Subcutaneous abdominal adipose tissue (tissue), 5 donors: ENCODE measurements around the gene TMEM119.
"Not testable (repeated sequence)": the region's sequence is repeated elsewhere in the genome, so short reads cannot be mapped to it uniquely, and the experiment has no call there.

Source experiments
- H3K27ac ChIP-seq: one replicate; pipeline ENCODE4 v1.7.0; 2013; ENCODE audit warnings: low read depth, mild to moderate bottlenecking, inconsistent platforms, low read length, moderate library complexity
- H3K27me3 ChIP-seq, 5 donors: one replicate each; pipeline ENCODE4 v1.7.0; 2013; ENCODE audit warnings: low read length in 5 of 5, inconsistent platforms in 1 of 5; ENCODE audit not compliant: control insufficient read depth in 5 of 5, insufficient read depth in 4 of 5
- H3K36me3 ChIP-seq, 5 donors: one replicate each; pipeline ENCODE4 v1.7.0; 2013; ENCODE audit warnings: low read length in 5 of 5; ENCODE audit not compliant: control insufficient read depth in 5 of 5, insufficient read depth in 5 of 5
- H3K4me1 ChIP-seq, 5 donors: one replicate each; pipeline ENCODE4 v1.7.0; 2013; ENCODE audit warnings: low read length in 5 of 5, mild to moderate bottlenecking in 3 of 5, moderate library complexity in 1 of 5; ENCODE audit not compliant: control insufficient read depth in 5 of 5, insufficient read depth in 5 of 5
- H3K4me3 ChIP-seq, 5 donors: one replicate each; pipeline ENCODE4 v1.7.0; 2013; ENCODE audit warnings: low read length in 5 of 5, low read depth in 1 of 5
- H3K9ac ChIP-seq, 5 donors: one replicate each; pipeline ENCODE4 v1.7.0; 2013; ENCODE audit warnings: low read length in 5 of 5, mild to moderate bottlenecking in 4 of 5, moderate library complexity in 3 of 5
- H3K9me3 ChIP-seq, 5 donors: one replicate each; pipeline ENCODE4 v1.7.0; 2013; ENCODE audit warnings: low read length in 5 of 5; ENCODE audit not compliant: control insufficient read depth in 5 of 5
- donor health status: healthy.
- donor health status: healthy.
- donor health status: healthy.
- donor health status: healthy.
- donor health status: healthy.

Gene TMEM119

DNA sequence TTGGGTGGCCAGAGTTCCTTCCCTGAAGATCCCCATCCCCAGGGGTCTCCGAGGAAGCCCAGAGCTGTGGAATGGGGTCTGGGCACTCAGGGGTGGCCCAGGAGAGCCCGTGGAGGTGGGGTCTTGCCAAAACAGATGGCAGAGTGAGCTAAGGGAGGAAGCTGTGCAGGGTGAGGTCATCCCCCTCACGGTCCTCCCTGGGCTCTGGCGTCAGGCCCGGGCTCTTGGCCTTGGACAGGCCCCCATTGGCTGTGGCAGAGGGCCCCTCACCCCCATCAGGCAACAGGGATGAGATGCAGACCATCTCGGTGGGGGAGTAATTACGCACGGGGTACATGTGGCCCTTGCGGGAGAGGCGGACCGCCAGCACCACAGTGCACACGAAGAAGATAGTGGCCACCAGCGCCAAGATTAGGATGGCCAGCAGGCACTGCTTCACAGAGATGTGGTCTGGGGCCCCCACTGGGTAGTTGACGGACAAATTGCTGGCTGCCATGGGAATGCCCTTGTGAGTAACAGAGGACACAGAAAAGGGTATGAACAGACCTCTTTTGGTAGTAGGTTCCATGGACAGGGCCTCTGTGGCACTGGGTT is 25.1 kb upstream of the TMEM119 start:
- H3K27ac ChIP-seq = no peak overlapping the region
- peaks cover 0 to 33% (median 16%) of the 10 kb centered on the region in 5 donors for H3K4me1 ChIP-seq
- H3K9ac ChIP-seq = no peak overlapping the region
- no peak overlapping the region for H3K4me3 ChIP-seq
- peaks cover 0 to 17% (median 6%) of the 10 kb centered on the region in 5 donors for H3K36me3 ChIP-seq
- no peaks in the 10 kb centered on the region for H3K27me3 ChIP-seq
- H3K9me3 ChIP-seq = no peaks in the 10 kb centered on the region

DNA sequence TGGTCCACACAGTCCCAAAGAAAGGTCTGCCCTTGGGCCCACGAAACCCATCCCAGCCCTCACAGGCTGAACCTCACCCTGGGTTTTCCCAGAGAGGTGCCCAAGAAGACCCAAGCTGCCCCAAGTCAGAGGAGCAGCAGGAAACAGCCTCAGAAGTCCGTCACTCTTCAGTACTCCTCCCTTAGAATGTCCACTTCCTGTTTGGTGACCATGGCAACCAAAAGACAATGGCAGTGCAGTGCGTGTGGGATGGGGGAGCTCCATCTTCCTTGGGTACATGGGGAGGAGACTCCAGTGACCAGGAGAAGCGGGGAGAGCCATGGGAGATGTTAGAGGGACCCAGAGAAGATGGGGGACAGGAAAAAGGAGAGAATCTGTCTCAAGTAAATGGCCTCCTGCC is 24.5 kb upstream of the TMEM119 start:
- Histone ChIP-seq H3K9me3 (no peaks in the 10 kb centered on the region), H3K27me3 (no peaks in the 10 kb centered on the region), H3K9ac (no peak overlapping the region), H3K36me3 (peaks cover 0 to 17% (median 6%) of the 10 kb centered on the region in 5 donors), H3K4me1 (peaks cover 0 to 34% (median 20%) of the 10 kb centered on the region in 5 donors), H3K4me3 (peak overlapping the region in 1 of 5 donors; percentile 18), H3K27ac (no peak overlapping the region)

DNA sequence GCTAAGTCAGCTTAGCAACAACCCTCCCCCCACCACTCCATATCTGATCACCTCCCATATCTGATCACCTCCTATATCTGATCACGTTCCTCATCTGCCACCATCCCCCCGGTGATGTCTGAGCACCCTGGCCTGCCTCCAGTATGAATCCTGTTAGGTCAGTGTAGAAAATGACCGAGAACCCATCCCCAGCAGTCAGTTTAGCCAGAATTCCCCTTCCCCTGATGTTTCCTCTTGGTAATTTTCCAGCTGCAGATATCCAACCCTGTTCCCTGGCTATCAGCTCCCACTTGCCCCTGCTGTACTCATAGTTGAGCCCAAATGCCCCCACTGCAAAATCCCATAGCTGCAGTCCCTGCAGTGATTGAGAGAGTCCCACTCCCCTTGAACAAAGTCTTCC is 23.3 kb upstream of the TMEM119 start:
- Histone ChIP-seq H3K36me3 (peaks cover 0 to 17% (median 6%) of the 10 kb centered on the region in 5 donors), H3K4me3 (no peak overlapping the region), H3K27ac (no peak overlapping the region), H3K27me3 (no peaks in the 10 kb centered on the region), H3K9ac (peak overlapping the region in 1 of 5 donors; percentile 7), H3K9me3 (peaks cover 0 to under 1% (median 0%) of the 10 kb centered on the region in 5 donors), H3K4me1 (peaks cover 0 to 42% (median 26%) of the 10 kb centered on the region in 5 donors)

DNA sequence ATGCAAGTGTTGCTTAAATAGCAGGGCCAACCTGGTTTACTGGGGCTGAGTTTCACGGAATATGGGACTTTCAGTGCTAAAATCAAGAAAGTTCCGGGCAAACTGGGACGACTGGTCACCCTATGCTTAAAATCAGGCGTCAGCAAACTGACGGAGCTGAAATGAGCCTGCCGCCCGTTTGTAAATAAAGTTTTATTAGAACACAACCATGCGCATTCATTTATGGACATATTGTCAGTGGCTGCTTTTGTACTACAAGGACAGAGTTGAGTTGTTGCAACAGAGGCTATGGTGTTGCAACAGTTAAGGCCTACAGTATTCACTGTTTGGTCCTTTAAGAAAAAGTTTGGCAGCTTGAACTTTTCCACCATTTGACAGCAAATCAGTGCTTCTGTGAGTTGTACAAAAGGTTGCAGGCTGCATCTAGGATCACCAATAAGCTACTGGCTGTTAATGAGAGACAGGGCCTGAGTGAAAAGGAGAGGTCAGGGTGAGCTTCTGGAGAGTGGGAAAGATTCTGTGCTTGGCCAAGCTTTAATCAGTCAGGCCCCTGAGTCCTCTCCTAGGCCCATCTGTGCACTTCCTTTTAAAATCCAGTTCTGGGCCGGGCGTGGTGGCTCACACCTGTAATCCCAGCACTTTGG is 22.5 kb upstream of the TMEM119 start:
- H3K9me3 ChIP-seq = peaks cover 0 to 6% (median 5%) of the 10 kb centered on the region in 5 donors
- H3K36me3 ChIP-seq = peaks cover 0 to 17% (median 6%) of the 10 kb centered on the region in 5 donors
- peaks cover 0 to 42% (median 26%) of the 10 kb centered on the region in 5 donors for H3K4me1 ChIP-seq
- H3K27ac ChIP-seq = no peak overlapping the region
- no peak overlapping the region for H3K4me3 ChIP-seq
- H3K27me3 ChIP-seq = no peaks in the 10 kb centered on the region
- no peak overlapping the region for H3K9ac ChIP-seq

DNA sequence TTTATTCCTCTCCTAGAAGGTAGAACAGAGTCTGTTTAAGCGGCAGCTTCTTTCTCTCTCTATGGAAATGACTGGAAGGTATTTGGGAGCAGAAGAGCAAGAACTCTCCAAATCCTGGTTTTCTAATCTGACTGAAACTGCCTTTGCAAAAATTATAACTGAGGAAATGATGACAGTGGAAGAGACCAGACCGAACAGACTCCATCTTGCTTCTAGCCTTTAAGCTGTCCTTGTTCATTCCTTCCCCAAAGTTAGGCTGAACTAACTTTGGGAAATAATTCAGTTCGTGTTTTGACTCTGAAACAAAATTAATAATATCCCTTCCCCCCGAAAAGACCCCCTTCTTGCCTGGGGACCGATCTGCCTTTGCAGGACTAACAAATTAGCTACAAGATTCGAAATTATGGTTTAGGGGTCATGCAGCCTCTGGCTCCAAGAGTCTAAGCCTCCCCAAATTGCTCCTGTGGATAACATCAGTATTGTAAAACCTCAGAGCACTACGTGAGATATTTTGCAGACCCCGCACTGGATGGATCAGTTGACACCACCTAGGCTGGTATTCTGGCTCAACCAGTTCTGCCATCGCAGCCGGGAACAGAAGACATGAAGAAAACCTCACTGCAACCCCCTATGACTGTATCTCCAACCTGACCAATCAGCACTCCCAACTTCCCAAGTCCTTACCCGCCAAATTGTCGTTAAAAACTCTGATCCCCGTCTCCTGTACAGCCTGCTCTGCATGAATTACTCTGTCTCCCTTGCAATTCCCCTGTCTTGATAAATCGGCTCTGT is 21.7 kb upstream of the TMEM119 start:
- H3K4me1 ChIP-seq = peaks cover 0 to 42% (median 26%) of the 10 kb centered on the region in 5 donors
- peaks cover 0 to 6% (median 5%) of the 10 kb centered on the region in 5 donors for H3K9me3 ChIP-seq
- no peaks in the 10 kb centered on the region for H3K27me3 ChIP-seq
- H3K36me3 ChIP-seq = peaks cover 0 to 17% (median 6%) of the 10 kb centered on the region in 5 donors
- H3K9ac ChIP-seq = no peak overlapping the region
- H3K4me3 ChIP-seq = no peak overlapping the region
- H3K27ac ChIP-seq = no peak overlapping the region

DNA sequence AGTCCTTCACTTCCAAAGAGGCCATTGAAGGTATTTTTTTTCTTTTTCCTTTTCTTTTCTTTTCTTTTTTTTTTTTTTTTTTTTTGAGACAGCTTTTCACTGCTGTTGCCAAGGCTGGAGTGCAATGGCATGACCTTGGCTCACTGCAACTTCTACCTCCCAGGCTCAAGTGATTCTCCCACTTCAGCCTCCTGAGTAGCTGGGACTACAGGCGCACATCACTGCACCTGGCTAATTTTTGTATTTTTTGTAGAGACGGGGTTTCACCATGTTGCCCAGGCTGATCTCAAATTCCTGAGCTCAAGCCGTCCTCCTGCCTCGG is 21.0 kb upstream of the TMEM119 start:
- not testable (repeated sequence) for H3K9me3 ChIP-seq, H3K9ac ChIP-seq, H3K27ac ChIP-seq, H3K4me3 ChIP-seq, H3K27me3 ChIP-seq
- H3K4me1 ChIP-seq = peaks cover 0 to 42% (median 27%) of the 10 kb centered on the region in 5 donors
- peaks cover 0 to 15% (median 6%) of the 10 kb centered on the region in 5 donors for H3K36me3 ChIP-seq

DNA sequence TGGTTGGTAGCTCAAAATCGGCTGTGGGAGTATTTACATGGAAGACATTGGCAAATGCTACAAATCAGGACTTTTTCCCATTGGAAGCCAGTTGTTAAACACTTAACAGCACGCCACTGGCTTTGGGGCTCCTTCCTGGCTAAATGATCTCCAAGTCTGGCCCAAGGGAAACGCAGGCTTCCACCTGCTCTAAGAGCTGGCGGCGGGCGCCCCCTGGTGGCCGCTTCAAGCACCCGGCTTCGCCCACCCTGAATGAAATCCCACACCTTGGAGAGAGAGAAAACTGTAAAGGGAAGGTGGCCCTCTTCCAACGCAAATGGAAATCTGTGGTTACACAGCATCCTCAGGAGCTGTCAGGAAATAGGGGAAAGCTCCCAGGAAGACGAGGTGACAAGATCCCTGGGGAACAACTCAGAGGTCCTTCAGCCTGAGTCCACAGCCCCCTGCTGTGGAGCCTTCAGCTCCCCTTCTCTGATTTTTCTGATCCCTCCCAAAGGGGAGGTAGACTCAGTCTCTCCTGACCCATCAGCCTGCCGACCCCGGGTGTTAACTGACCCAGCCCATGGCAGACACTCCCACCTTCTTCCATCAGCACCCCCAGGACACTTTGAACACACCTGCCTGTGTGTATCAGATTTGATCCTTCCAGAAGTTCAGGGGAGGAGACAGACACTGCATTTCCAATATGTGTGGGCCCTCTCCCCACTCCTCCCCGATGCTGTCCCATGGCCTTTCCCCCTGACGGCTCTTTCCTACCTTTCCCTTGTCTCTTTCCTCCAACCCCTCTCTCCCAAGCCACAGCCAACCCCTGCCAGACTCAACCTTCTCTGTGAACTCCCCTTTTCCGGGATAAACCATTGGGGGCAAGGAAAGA is 20.4 kb upstream of the TMEM119 start:
- peaks cover 2 to 46% (median 33%) of the 10 kb centered on the region in 5 donors for H3K4me1 ChIP-seq
- H3K9me3 ChIP-seq = peaks cover 0 to 6% (median 5%) of the 10 kb centered on the region in 5 donors
- H3K27ac ChIP-seq = no peak overlapping the region
- no peak overlapping the region for H3K4me3 ChIP-seq
- no peaks in the 10 kb centered on the region for H3K27me3 ChIP-seq
- H3K36me3 ChIP-seq = peaks cover 0 to 9% (median 0%) of the 10 kb centered on the region in 5 donors
- peak overlapping the region in 2 of 5 donors; percentile 16 to 47 for H3K9ac ChIP-seq

DNA sequence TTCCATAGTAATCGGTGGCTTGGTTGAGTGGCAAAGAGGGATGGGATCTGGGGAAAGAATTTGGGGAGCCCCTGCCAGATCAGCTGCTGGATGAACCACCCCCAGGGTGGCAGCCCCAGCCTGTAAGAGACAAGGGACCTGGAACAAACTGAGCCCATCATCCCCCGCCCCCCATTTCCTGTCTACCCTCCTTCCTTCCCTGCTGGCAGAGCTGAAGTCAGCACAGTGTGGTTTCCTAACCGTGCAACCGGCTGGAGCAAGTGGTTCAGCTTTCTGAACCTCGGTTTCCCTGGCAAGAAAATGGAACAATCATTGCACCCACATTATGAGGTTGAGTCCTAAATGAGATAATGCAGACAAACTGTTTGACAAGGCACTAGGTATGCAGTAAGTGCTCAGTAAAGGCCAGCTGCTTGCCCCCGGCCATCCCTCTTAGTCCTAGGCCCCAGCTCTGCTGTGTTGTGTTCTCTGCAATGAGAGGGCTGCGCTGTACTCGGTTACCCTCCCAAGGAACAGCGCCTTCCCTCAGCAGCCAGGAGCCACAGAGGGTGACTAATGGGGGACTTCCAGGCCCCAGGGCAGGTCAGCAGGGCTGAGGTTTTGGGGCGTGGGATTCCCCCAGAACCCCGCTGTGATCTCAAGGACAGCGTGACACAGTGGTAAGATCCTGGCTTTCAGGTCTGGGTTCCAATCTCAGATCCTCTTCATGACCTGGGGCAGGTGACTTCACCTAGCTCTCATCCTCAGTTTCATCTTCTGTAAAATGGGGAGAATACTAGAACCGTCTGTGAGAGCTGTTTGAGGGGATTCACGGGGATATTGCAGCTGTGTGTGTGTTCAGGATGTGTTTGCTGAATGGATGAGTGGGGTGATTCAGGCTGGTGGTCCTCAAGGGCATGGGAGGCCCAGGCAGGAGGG is 19.3 kb upstream of the TMEM119 start:
- Histone ChIP-seq H3K27me3 (no peaks in the 10 kb centered on the region), H3K36me3 (peaks cover 0 to 1% (median 0%) of the 10 kb centered on the region in 5 donors), H3K9me3 (peaks cover 0 to 6% (median 5%) of the 10 kb centered on the region in 5 donors), H3K4me3 (no peak overlapping the region), H3K9ac (peak overlapping the region in 1 of 5 donors; percentile 17), H3K27ac (no peak overlapping the region), H3K4me1 (peaks cover 3 to 44% (median 30%) of the 10 kb centered on the region in 5 donors)

DNA sequence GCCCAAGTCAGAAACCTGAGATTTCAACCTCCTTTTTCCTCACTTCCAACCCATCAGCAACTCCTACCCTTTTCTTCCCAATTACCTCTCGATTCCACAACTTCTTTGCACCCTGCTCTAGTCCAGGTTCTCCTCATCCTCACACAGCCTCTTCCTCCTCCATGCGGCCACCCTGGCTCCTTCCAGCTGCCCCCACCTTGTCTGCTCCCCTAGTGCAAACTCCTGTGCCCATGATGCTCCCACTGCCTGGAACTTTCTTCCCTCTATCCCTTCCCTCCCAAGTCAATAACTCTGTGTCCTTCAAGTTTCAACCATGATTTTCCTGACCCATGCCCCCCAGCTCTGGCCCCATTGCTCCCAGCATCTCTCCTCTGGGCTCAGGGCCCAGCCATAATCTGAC is 18.5 kb upstream of the TMEM119 start:
- no peak overlapping the region for H3K9ac ChIP-seq
- no peak overlapping the region for H3K27ac ChIP-seq
- peaks cover 3 to 42% (median 27%) of the 10 kb centered on the region in 5 donors for H3K4me1 ChIP-seq
- no peak overlapping the region for H3K4me3 ChIP-seq
- peaks cover 0 to 6% (median 5%) of the 10 kb centered on the region in 5 donors for H3K9me3 ChIP-seq
- H3K36me3 ChIP-seq = no peaks in the 10 kb centered on the region
- no peaks in the 10 kb centered on the region for H3K27me3 ChIP-seq
